ENCODE measurements around the gene DCDC2C.

The DCDC2C gene

GRCh38 chr2:3895021-3895420, 191.6 kb downstream of the DCDC2C start:
- DNase-seq (ENCODE audit: low spot score), result no peak
